HepG2 (cell line): ENCODE data around the gene NARS2. TPM values are rescaled to one million over a fixed set of nuclear protein-coding genes. Genes with fewer than 3 reads are reported as not detected.

ENCODE experiments used
- ATAC-seq: fragments of 200-7000 bp; cut with Tn5 transposase; 3 replicates; pipeline ENCODE4 v1.9.1; 2020; ENCODE audit warnings: mild to moderate bottlenecking, moderate library complexity
- BruUV-seq: library from RNA; stranded (reverse); fragments of 400-500 nt; replicated peaks from 2 replicates; lab custom pipeline; 2021; lab: Mats Ljungman, UMichigan
- CTCF ChIA-PET: fragments of 300-600 bp; formaldehyde crosslinking; extraction: SDS; loops from one replicate; lab custom pipeline; 2021; ENCODE audit warnings: low total read pairs, inconsistent platforms, low intra/inter-chr PET ratio; lab: Yijun Ruan, JAX
- POLR2A ChIA-PET: fragments of 350-600 bp; sonication (Branson Sonifier 250); formaldehyde crosslinking; loops from one replicate; lab custom pipeline; 2020; ENCODE audit warnings: antibody characterized with exemption, inconsistent platforms; lab: Yijun Ruan, JAX
- DNase-seq: peaks from one replicate; pipeline ENCODE4 v3.0.0-alpha.2; 2015; ENCODE audit warnings: low spot score
- FAIRE-seq: peaks from 3 replicates; lab custom pipeline; 2011; peaks lifted over from hg19 to GRCh38; lab: Jason Lieb, UNC
- H2AFZ ChIP-seq: one replicate; pipeline ENCODE4 v1.6.1; 2011; ENCODE audit warnings: low read length, inconsistent platforms
- H3K27ac ChIP-seq: fragments of 300-600 bp; 3 replicates; pipeline ENCODE4 v1.8.0; 2011; ENCODE audit warnings: mixed run types, mild to moderate bottlenecking, mixed read lengths, low read length, inconsistent platforms; ENCODE audit not compliant: insufficient read depth; ENCODE audit errors: extremely low read length
- H3K27me3 ChIP-seq, 2 experiments: fragments of 200-600 bp in 1 of 2; 2 replicates in 1 of 2; 3 replicates in 1 of 2; pipeline versions ENCODE4 v1.6.0 to v1.8.0; 2011; ENCODE audit warnings: low read length in 2 of 2, mild to moderate bottlenecking in 2 of 2, moderate library complexity in 2 of 2, inconsistent platforms in 1 of 2; ENCODE audit not compliant: insufficient read depth in 2 of 2, control insufficient read depth in 1 of 2
- H3K36me3 ChIP-seq, 2 experiments: fragments of 200-600 bp in 1 of 2; replicated peaks in 1 of 2; 2 replicates in 1 of 2; 3 replicates in 1 of 2; pipeline versions ENCODE4 v1.5.1 to v1.8.0; 2011; ENCODE audit warnings: low read length in 2 of 2, inconsistent platforms in 1 of 2; ENCODE audit not compliant: insufficient read depth in 2 of 2, control insufficient read depth in 1 of 2
- H3K4me1 ChIP-seq: 2 replicates; pipeline ENCODE4 v1.5.1; 2012; ENCODE audit warnings: low read length, inconsistent platforms; ENCODE audit not compliant: insufficient read depth
- H3K4me2 ChIP-seq: 2 replicates; pipeline ENCODE4 v1.6.0; 2011; ENCODE audit warnings: low read depth, low read length, inconsistent platforms
- H3K4me3 ChIP-seq, 3 experiments: fragments of 200-600 bp in 1 of 3; sonication (generic), shearing (Covaris generic) in 1 of 3; replicated peaks in 1 of 3; 2 replicates each; pipeline ENCODE4 v1.5.1; 2011 to 2016; ENCODE audit warnings: low read length in 3 of 3, inconsistent platforms in 2 of 3, low read depth in 2 of 3, mild to moderate bottlenecking in 2 of 3, control low read depth in 1 of 3, mixed read lengths in 1 of 3; ENCODE audit not compliant: insufficient read depth in 1 of 3
- H3K79me2 ChIP-seq: one replicate; pipeline ENCODE4 v1.6.1; 2011; ENCODE audit warnings: low read length, inconsistent platforms; ENCODE audit not compliant: insufficient read depth
- H3K9ac ChIP-seq: 2 replicates; pipeline ENCODE4 v1.6.0; 2011; ENCODE audit warnings: mild to moderate bottlenecking, low read depth, low read length, inconsistent platforms; ENCODE audit not compliant: insufficient read depth
- H3K9me3 ChIP-seq: 2 replicates; pipeline ENCODE4 v1.5.1; 2012; ENCODE audit warnings: mild to moderate bottlenecking, low read length
- H4K20me1 ChIP-seq: 2 replicates; pipeline ENCODE4 v1.6.0; 2011; ENCODE audit warnings: inconsistent platforms, mild to moderate bottlenecking, low read length, moderate library complexity; ENCODE audit not compliant: insufficient read depth
- HNRNPH1 ChIP-seq: fragments of 200-400 bp; formaldehyde crosslinking; optimal IDR thresholded peaks from 2 replicates; pipeline ENCODE3; 2017; ENCODE audit warnings: mild to moderate bottlenecking, low read depth, low read length
- TFDP2 ChIP-seq: sonication (generic); formaldehyde crosslinking; IDR thresholded peaks from 2 replicates; pipeline ENCODE4 v1.4.0; 2020; ENCODE audit warnings: missing genetic modification reagents
- TRAFD1 ChIP-seq: sonication (generic); formaldehyde crosslinking; IDR thresholded peaks from 2 replicates; pipeline ENCODE4 v1.5.1; 2020; ENCODE audit warnings: missing genetic modification reagents, mild to moderate bottlenecking, borderline replicate concordance
- ZBTB34 ChIP-seq: sonication (generic); formaldehyde crosslinking; IDR thresholded peaks from 2 replicates; pipeline ENCODE4 v1.8.0; 2022; ENCODE audit warnings: mild to moderate bottlenecking, missing genetic modification reagents
- ZBTB42 ChIP-seq: sonication (generic); formaldehyde crosslinking; IDR thresholded peaks from 2 replicates; pipeline ENCODE4 v1.5.0; 2020; ENCODE audit warnings: mild to moderate bottlenecking, missing genetic modification reagents
- ZFP91 ChIP-seq: sonication (generic); formaldehyde crosslinking; IDR thresholded peaks from 2 replicates; pipeline ENCODE4 v1.9.0; 2022; ENCODE audit warnings: missing genetic modification reagents, mild to moderate bottlenecking, borderline replicate concordance
- ZNF589 ChIP-seq: sonication (generic); formaldehyde crosslinking; conservative IDR thresholded peaks from 2 replicates; pipeline ENCODE4 v1.8.0; 2022; ENCODE audit warnings: mild to moderate bottlenecking, moderate library complexity, missing genetic modification reagents
- ZNF83 ChIP-seq: sonication (generic); formaldehyde crosslinking; IDR thresholded peaks from 2 replicates; pipeline ENCODE4 v1.4.0; 2020; ENCODE audit warnings: missing genetic modification reagents, mild to moderate bottlenecking, borderline replicate concordance
- WGBS: methylation state at CpG from one replicate; pipeline ENCODE4 v1.1.6; 2017; ENCODE audit warnings: low lambda C conversion rate; 5-methylcytosine and 5-hydroxymethylcytosine counted together
- in situ Hi-C: cut with HindIII; loops from 2 replicates; pipeline ENCODE4 v1.10.0; 2017; ENCODE audit warnings: low pct_unique_long_range_greater_than_20kb; ENCODE audit not compliant: extremely low pct_ligation_motif_present
- intact Hi-C: fragments of 100-400 bp; cut with micrococcal nuclease; formaldehyde crosslinking; loops from one replicate; pipeline ENCODE4 v1.10.0; 2022; ENCODE audit not compliant: unreplicated experiment
- polyA plus RNA-seq, 8 experiments: library from polyadenylated mRNA; depleted of rRNA in 3 of 8; stranded (reverse) in 7 of 8; unstranded in 1 of 8; fragments of >200 nt; fragmentation: Illumina TruSeq in 4 of 8; extraction: Trizol in 4 of 8; gene quantifications; 2 replicates each; pipeline versions ENCODE4 v1.2.1 to v1.2.3, GENCODE V29; 2011 to 2016; ENCODE audit warnings: low read depth in 4 of 8, missing spikeins in 1 of 8, mixed read lengths in 1 of 8; ENCODE audit not compliant: insufficient read depth in 1 of 8
- total RNA-seq, 5 experiments: library from RNA; depleted of rRNA; stranded (reverse); fragments of >200 nt; fragmentation: Illumina TruSeq; extraction: Trizol; gene quantifications; 2 replicates each; pipeline ENCODE4 v1.2.3, GENCODE V29; 2016; ENCODE audit warnings: low read depth in 1 of 5

Gene NARS2
- total and polyA plus RNA-seq, 2 of the 13 experiments (the other 11 are each of a cell fraction or from before 2014, with no cell fraction given): 45.9 to 65.0 TPM

GRCh38 chr11:78392854-78393253 lies 181.8 kb downstream of the NARS2 start:
- no peak for DNase-seq
- Histone ChIP-seq H2AFZ (no peak overlapping the region), H3K27me3 (no peaks in the 10 kb centered on the region), H4K20me1 (no peaks in the 10 kb centered on the region; the same call in 1 of the 2 replicates), H3K9me3 (no peaks in the 10 kb centered on the region), H3K79me2 (peaks cover 4% of the 10 kb centered on the region), H3K36me3 (no peaks in the 10 kb centered on the region), H3K4me3 (no peak overlapping the region), H3K27ac (no peak overlapping the region), H3K9ac (no peak overlapping the region), H3K4me2 (no peak overlapping the region), H3K4me1 (peaks cover 32% of the 10 kb centered on the region)
- 83% methylated on average over 2 of the region's 2 CpGs for WGBS
- no peak for TF ChIP-seq ZBTB34
- no peak for TF ChIP-seq TRAFD1 (CRISPR knock-in tag)
- no peak for TF ChIP-seq HNRNPH1
- no peak for TF ChIP-seq ZNF589 (CRISPR knock-in tag)
- no peak for TF ChIP-seq ZNF83 (CRISPR knock-in tag)
- TF ChIP-seq ZFP91: no peak
- TF ChIP-seq TFDP2 (CRISPR knock-in tag): no peak
- TF ChIP-seq ZBTB42 (CRISPR knock-in tag): no peak
- ATAC-seq: peak; percentile 52; the same call in 2 of the 3 replicates
- ChIA-PET POLR2A (no interaction called here), CTCF (no interaction called here)
- intact Hi-C loops (no loop called here), in situ Hi-C loops (no loop called here)
- no peak for FAIRE-seq
- no TSS peak for BruUV-seq
